HS-5 (cell line): ENCODE results near the gene CADM1.

Experiments
- DNase-seq: peaks from one replicate; pipeline ENCODE4 v3.0.0-alpha.2; 2012; ENCODE audit warnings: low read depth

CADM1 gene

GRCh38 chr11:115244758-115245157, 259.5 kb downstream of the CADM1 start:
- DNase-seq = no peak

DNA sequence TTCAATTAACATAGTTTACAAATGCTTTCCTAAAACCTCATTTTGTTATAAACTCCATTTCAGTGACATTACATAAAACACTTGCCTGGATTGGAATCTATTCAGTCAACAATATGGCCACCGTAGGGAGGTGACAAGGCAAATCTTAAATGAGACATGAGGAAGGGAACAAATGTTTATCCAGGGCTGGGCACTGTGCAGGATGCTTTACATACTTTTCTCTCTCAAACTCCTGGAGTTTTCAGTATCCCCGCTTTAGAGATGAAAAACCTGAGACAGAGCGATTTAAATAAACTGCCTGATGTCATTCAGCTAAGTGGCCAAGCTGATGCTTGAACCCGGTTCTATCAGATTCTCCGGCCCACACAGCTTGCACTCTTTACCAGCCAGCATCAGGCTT, 259.9 kb downstream of the CADM1 start:
- no peak for DNase-seq

DNA sequence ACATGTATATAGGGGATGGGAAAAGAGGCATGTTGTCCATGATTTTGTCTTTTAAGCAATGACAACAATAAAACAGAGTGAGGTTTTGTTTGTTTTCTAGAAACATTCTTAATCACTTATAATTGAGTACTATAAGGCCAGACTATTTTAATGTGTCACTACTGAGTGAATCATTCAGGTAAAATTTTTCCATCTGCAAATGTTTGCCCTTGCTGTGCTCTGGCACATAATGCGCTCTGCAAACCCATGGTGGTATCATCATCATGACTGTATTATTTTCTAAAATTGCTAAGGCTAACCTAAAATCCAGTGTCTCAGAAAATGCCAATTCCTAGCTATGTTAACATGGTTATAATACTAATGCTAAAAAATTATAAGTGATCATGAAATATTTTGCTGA, 261.2 kb downstream of the CADM1 start:
- DNase-seq = no peak

- no peak for DNase-seq
Measured at GRCh38 chr11:115241899-115242298, 262.3 kb downstream of the CADM1 start.

DNA sequence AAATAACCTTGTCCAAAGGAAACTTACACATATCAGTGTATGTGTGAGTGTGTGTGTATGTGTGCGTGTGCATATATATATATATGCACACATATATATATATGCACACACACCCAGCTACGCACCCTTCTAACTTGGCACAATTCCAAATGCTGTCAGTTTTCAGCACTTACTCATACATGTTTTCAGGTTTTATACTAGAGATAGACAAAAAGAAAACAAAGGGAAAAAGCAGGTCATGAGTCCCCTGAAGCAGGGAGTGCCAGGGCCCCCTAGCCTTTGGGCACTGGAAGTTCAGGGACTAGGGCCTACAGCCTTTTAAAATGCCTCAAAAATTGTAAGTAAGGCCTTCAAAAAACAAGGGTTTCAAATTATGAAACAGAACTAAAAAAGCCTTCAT, 265.4 kb downstream of the CADM1 start:
- no peak for DNase-seq

- DNase-seq = no peak
Measured at GRCh38 chr11:115238086-115238485, 266.1 kb downstream of the CADM1 start.

- no peak for DNase-seq
Measured at GRCh38 chr11:115237578-115237977, 266.6 kb downstream of the CADM1 start.

DNA sequence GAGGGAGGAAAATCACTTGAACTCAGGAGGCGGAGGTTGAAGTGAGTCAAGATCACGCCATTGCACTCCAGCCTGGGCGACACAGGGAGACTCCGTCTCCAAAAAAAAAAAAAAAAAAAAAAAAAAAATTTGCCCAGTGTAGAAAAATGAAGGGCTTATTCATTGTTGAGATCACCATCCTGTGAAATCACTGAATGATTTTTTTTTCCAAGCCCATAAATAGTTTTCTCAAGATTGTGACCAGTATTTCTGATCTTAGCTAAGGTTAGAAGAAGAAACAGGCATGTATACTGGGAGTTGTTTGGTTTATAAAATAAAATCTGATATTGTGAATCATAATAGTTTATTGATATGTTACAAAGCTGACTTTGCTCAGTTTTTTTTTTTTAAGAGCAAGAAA, 269.4 kb downstream of the CADM1 start:
- DNase-seq = no peak

DNA sequence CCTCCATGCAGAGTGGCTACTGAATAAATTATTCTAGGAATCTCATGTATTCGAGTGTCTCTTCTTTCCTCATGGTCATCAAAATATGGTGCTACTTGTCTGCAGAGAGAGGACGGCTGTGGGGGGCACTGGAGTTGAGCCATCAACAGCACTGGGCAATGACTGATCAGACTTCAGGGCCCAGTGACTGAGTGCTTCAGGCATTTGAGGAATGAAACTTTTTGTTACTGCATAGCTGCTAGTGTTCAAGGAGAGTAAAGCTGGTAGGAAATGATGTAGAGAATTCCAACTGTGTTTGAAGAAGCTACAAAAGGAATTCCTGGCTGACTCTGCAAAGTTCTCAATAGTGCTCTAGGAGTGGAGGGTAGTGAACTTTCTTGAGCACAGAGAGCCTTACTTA, 277.7 kb downstream of the CADM1 start:
- peak; percentile 46 for DNase-seq

- no peak for DNase-seq
Measured at GRCh38 chr11:115224551-115224950, 279.7 kb downstream of the CADM1 start.

DNA sequence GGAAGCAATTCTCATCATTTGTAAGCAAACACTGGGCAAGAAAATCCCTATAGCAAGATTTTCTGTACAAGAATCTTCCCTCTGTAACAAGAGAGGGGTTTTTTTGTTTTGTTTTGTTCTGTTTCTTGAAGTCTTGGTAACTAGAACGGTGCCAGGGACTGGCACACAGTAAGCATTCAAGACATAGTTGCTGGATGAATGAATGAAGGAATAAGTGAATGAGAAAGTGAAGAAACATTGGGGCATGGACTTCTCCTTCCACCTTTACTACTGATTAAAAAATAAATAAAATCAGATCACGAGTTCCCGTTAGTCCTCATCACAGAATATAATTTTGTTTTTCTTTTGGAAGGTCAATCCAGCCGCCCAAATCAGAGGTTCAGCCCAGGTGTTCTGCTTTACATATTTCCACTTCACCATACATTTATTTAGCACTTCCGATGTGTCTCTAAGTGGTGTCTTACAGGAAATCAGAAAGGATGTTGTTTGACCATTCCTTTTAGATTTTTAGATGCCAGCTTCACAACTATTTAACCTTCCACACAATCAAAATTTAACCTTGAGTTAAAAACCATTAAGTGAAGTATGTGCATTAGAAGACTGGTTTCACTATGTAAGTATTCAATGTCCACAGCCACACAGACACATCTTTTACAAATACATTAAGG, 281.2 kb downstream of the CADM1 start:
- no peak for DNase-seq

- DNase-seq = peak; percentile 32
Measured at GRCh38 chr11:115222218-115222862, 281.9 kb downstream of the CADM1 start.

- DNase-seq = no peak
Measured at GRCh38 chr11:115221461-115222069, 282.6 kb downstream of the CADM1 start.

GRCh38 chr11:115220911-115221310, 283.3 kb downstream of the CADM1 start:
- no peak for DNase-seq

GRCh38 chr11:115220423-115220822, 283.8 kb downstream of the CADM1 start:
- no peak for DNase-seq

- no peak for DNase-seq
Measured at GRCh38 chr11:115219376-115219775, 284.8 kb downstream of the CADM1 start.

GRCh38 chr11:115217726-115218311, 286.4 kb downstream of the CADM1 start:
- no peak for DNase-seq

DNA sequence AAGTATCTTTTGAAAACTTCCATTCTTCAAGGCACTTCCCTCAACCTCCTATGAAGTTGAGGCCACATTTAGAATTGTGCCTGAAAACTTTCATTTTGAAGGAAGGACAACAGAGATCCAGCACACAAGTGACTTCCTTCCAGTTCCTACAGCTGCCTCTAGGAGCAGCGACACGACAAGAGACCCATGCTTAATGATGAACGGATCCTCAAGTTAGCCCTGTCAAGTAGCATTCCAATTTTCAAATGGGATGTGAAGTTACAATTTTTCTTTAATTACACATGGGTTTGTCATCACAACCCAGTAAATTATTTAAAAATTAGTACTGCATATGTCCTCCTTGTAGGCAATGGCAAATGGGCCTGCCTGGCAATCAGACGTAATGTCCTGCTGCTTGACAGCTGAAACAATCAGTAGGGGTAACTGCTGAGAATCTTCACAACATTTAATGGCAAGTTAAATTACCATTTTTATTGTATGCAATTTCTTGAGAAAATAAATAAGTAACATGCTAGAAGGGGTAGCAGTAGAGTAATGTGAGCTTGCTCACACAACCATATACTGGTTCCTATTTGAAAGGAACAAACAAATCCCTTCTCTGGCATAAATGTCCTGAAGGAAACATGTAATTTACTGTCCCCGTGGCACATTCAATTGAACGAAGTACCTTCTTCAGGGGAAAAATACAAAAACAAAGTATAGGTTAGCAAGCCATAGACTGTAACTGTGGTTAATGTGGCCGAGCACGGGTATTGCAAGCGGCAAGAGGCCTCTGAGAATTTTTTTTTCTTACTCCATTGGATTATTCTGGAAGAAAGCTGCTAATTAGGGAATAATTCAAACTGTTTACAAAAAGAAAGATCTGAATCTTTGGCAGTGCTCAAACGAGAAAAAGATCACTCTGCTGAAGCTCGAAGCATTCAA, 288.3 kb downstream of the CADM1 start:
- no peak for DNase-seq

- no peak for DNase-seq
Measured at GRCh38 chr11:115214644-115215234, 289.5 kb downstream of the CADM1 start.

GRCh38 chr11:115213007-115213406, 291.2 kb downstream of the CADM1 start:
- DNase-seq = no peak

GRCh38 chr11:115208808-115209259, 295.4 kb downstream of the CADM1 start:
- DNase-seq = no peak

GRCh38 chr11:115207916-115208315, 296.3 kb downstream of the CADM1 start:
- no peak for DNase-seq
